WTC11 (cell line): Measurements from ENCODE around the gene SPRR2A.

Source experiments
- ATF2 ChIP-seq: sonication (generic); formaldehyde crosslinking; IDR thresholded peaks from 2 replicates; pipeline ENCODE4 v1.8.1; 2022; ENCODE audit warnings: low read depth, missing genetic modification reagents, borderline replicate concordance
- CTCF ChIP-seq: fragments of 200-600 bp; IDR thresholded peaks from 2 replicates; pipeline ENCODE4 v1.8.0; 2022; ENCODE audit warnings: antibody characterized with exemption
- E2F1 ChIP-seq: sonication (generic); formaldehyde crosslinking; IDR thresholded peaks from 2 replicates; pipeline ENCODE4 v1.8.0; 2022; ENCODE audit warnings: mild to moderate bottlenecking, missing genetic modification reagents
- E2F4 ChIP-seq: sonication (generic); formaldehyde crosslinking; IDR thresholded peaks from 2 replicates; pipeline ENCODE4 v1.8.1; 2022; ENCODE audit warnings: low read depth, mild to moderate bottlenecking, moderate library complexity, missing genetic modification reagents, borderline replicate concordance
- FOXK1 ChIP-seq: sonication (generic); formaldehyde crosslinking; IDR thresholded peaks from 2 replicates; pipeline ENCODE4 v1.8.0; 2022; ENCODE audit warnings: mild to moderate bottlenecking, moderate library complexity, missing genetic modification reagents
- JUN ChIP-seq: sonication (generic); formaldehyde crosslinking; IDR thresholded peaks from 2 replicates; pipeline ENCODE4 v1.8.0; 2023; ENCODE audit warnings: mild to moderate bottlenecking, missing genetic modification reagents
- MAX ChIP-seq: sonication (generic); formaldehyde crosslinking; IDR thresholded peaks from 2 replicates; pipeline ENCODE4 v1.8.0; 2022; ENCODE audit warnings: mild to moderate bottlenecking, missing genetic modification reagents
- SMAD4 ChIP-seq: sonication (generic); formaldehyde crosslinking; IDR thresholded peaks from 2 replicates; pipeline ENCODE4 v1.8.0; 2022; ENCODE audit warnings: mild to moderate bottlenecking, missing genetic modification reagents
- SP1 ChIP-seq: sonication (generic); formaldehyde crosslinking; conservative IDR thresholded peaks from 2 replicates; pipeline ENCODE4 v1.8.1; 2022; ENCODE audit warnings: missing genetic modification reagents
- TCF7 ChIP-seq: sonication (generic); formaldehyde crosslinking; IDR thresholded peaks from 2 replicates; pipeline ENCODE4 v1.8.0; 2022; ENCODE audit warnings: mild to moderate bottlenecking, low read depth, missing genetic modification reagents, moderate library complexity
- USF2 ChIP-seq: sonication (generic); formaldehyde crosslinking; IDR thresholded peaks from 2 replicates; pipeline ENCODE4 v1.8.1; 2023; ENCODE audit warnings: mild to moderate bottlenecking, missing genetic modification reagents, moderate library complexity
- ZBTB21 ChIP-seq: sonication (generic); formaldehyde crosslinking; IDR thresholded peaks from 2 replicates; pipeline ENCODE4 v1.8.1; 2023; ENCODE audit warnings: mild to moderate bottlenecking, missing genetic modification reagents, borderline replicate concordance
- ZNF138 ChIP-seq: sonication (generic); formaldehyde crosslinking; conservative IDR thresholded peaks from 2 replicates; pipeline ENCODE4 v1.8.1; 2022; ENCODE audit warnings: mild to moderate bottlenecking, moderate library complexity, missing genetic modification reagents
- ZNF423 ChIP-seq: fragments of 250-450 bp; sonication (Bioruptor Pico); IDR thresholded peaks from 2 replicates; pipeline ENCODE4 v2.1.2; 2022; ENCODE audit warnings: mild to moderate bottlenecking, moderate library complexity

GRCh38 chr1:153028766-153029165 lies 28.5 kb downstream of the SPRR2A start:
- TF ChIP-seq CTCF (no peak), ATF2 (CRISPR knock-in tag) (no peak), ZBTB21 (no peak), JUN (CRISPR knock-in tag) (no peak), MAX (CRISPR knock-in tag) (no peak), ZNF138 (CRISPR knock-in tag) (no peak), SP1 (CRISPR knock-in tag) (no peak), SMAD4 (CRISPR knock-in tag) (no peak), ZNF423 (CRISPR knock-in tag) (no peak), E2F4 (CRISPR knock-in tag) (no peak), TCF7 (CRISPR knock-in tag) (no peak), FOXK1 (no peak), USF2 (CRISPR knock-in tag) (no peak), E2F1 (CRISPR knock-in tag) (no peak)
